Endothelial cell of umbilical vein (primary cell): ENCODE results near the gene ATG7. TPM values are rescaled to one million over a fixed set of nuclear protein-coding genes. Genes with fewer than 3 reads are reported as not detected.
A peak's percentile ranks its signal among the peaks of the same experiment; 100 is the strongest.

Source experiments
- BruUV-seq: library from RNA; stranded (reverse); fragments of 400-500 nt; replicated peaks from 2 replicates; lab custom pipeline; 2021; lab: Mats Ljungman, UMichigan
- CTCF ChIA-PET: fragments of 300-600, 350-600 bp; sonication (Branson Sonifier 250); formaldehyde crosslinking; loops from one replicate; lab custom pipeline; 2021; ENCODE audit warnings: antibody characterized with exemption, inconsistent platforms; lab: Charles Lee
- POLR2A ChIA-PET: fragments of 300-600, 350-600 bp; sonication (Branson Sonifier 250); formaldehyde crosslinking; loops from one replicate; lab custom pipeline; 2021; ENCODE audit warnings: antibody characterized with exemption, inconsistent platforms; lab: Charles Lee
- DNase-seq: peaks from one replicate; pipeline ENCODE4 v3.0.0-alpha.2; 2011; ENCODE audit warnings: low read depth, low spot score
- FAIRE-seq: peaks from 2 replicates; lab custom pipeline; 2011; peaks lifted over from hg19 to GRCh38; lab: Jason Lieb, UNC
- H2AFZ ChIP-seq: 2 replicates; pipeline ENCODE4 v1.6.0; 2012; ENCODE audit warnings: low read depth, low read length, control low read depth, inconsistent platforms
- H3K27ac ChIP-seq: 2 replicates; pipeline ENCODE4 v1.5.1; 2011; ENCODE audit warnings: low read depth, mild to moderate bottlenecking, control low read depth, low read length, moderate library complexity; ENCODE audit not compliant: insufficient read depth
- H3K27me3 ChIP-seq, 2 experiments: 2 replicates each; pipeline versions ENCODE4 v1.6.0 to v1.6.1; 2011; ENCODE audit warnings: low read length in 2 of 2, mixed read lengths in 1 of 2; ENCODE audit not compliant: control insufficient read depth in 2 of 2, insufficient read depth in 2 of 2
- H3K36me3 ChIP-seq, 2 experiments: 2 replicates in 1 of 2; 3 replicates in 1 of 2; pipeline ENCODE4 v1.5.1; 2011; ENCODE audit warnings: low read length in 2 of 2, mild to moderate bottlenecking in 1 of 2, moderate library complexity in 1 of 2; ENCODE audit not compliant: control insufficient read depth in 2 of 2, insufficient read depth in 2 of 2; ENCODE audit errors: extremely low read depth in 1 of 2
- H3K4me1 ChIP-seq: 3 replicates; pipeline ENCODE4 v1.5.1; 2011; ENCODE audit warnings: mild to moderate bottlenecking, low read length; ENCODE audit not compliant: control insufficient read depth, insufficient read depth; ENCODE audit errors: extremely low read depth
- H3K4me2 ChIP-seq: 2 replicates; pipeline ENCODE4 v1.6.1; 2011; ENCODE audit warnings: low read length, control low read depth, mixed read lengths; ENCODE audit not compliant: insufficient read depth
- H3K4me3 ChIP-seq, 3 experiments: fragments of 200-600 bp in 1 of 3; sonication (generic), shearing (Covaris generic) in 1 of 3; replicated peaks in 1 of 3; 2 replicates each; pipeline ENCODE4 v1.5.1; 2011 to 2016; ENCODE audit warnings: control low read depth in 3 of 3, low read length in 3 of 3, mild to moderate bottlenecking in 2 of 3, inconsistent platforms in 1 of 3, low read depth in 1 of 3, moderate library complexity in 1 of 3; ENCODE audit not compliant: insufficient read depth in 1 of 3
- H3K79me2 ChIP-seq: 2 replicates; pipeline ENCODE4 v1.6.0; 2012; ENCODE audit warnings: low read length, inconsistent platforms; ENCODE audit not compliant: control insufficient read depth, insufficient read depth
- H3K9ac ChIP-seq: replicated peaks from 2 replicates; pipeline ENCODE3; 2011; ENCODE audit warnings: low read length, control low read depth; ENCODE audit not compliant: insufficient read depth; ENCODE audit errors: extremely low read depth
- H3K9me1 ChIP-seq: replicated peaks from 3 replicates; pipeline ENCODE4 v1.6.0; 2011; ENCODE audit warnings: mild to moderate bottlenecking, low read length; ENCODE audit not compliant: control insufficient read depth, insufficient read depth; ENCODE audit errors: extremely low read depth
- H3K9me3 ChIP-seq: replicated peaks from 2 replicates; pipeline ENCODE4 v1.5.1; 2012; ENCODE audit warnings: low read length, inconsistent platforms; ENCODE audit not compliant: control insufficient read depth, insufficient read depth
- H4K20me1 ChIP-seq: replicated peaks from 2 replicates; pipeline ENCODE3; 2011; ENCODE audit warnings: mild to moderate bottlenecking, low read length; ENCODE audit not compliant: control insufficient read depth, insufficient read depth; ENCODE audit errors: extremely low read depth
- CTCF ChIP-seq, 2 donors: IDR thresholded peaks; 1 replicate in 1 of 2; 2 replicates in 1 of 2; pipeline ENCODE4 v1.5.1; 2011; ENCODE audit warnings: low read length in 2 of 2, mild to moderate bottlenecking in 2 of 2, moderate library complexity in 2 of 2, control low read depth in 1 of 2, inconsistent platforms in 1 of 2, low read depth in 1 of 2; ENCODE audit not compliant: insufficient read depth in 1 of 2; ENCODE audit errors: extremely low read depth in 1 of 2
- EZH2 ChIP-seq: IDR thresholded peaks from 2 replicates; pipeline ENCODE4 v1.6.1; 2012; ENCODE audit warnings: borderline replicate concordance, low read depth, mild to moderate bottlenecking, moderate library complexity, low read length, inconsistent platforms; ENCODE audit not compliant: severe bottlenecking
- FOS ChIP-seq: IDR thresholded peaks from 2 replicates; pipeline ENCODE4 v1.6.1; 2011; ENCODE audit warnings: mild to moderate bottlenecking, low read length, moderate library complexity, borderline replicate concordance; ENCODE audit not compliant: insufficient read depth
- GATA2 ChIP-seq: IDR thresholded peaks from 2 replicates; pipeline ENCODE4 v1.7.0; 2011; ENCODE audit warnings: low read depth, mild to moderate bottlenecking, moderate library complexity, mixed read lengths, low read length; ENCODE audit not compliant: insufficient read length, insufficient read depth
- JUN ChIP-seq: IDR thresholded peaks from 2 replicates; pipeline ENCODE4 v1.6.1; 2011; ENCODE audit warnings: borderline replicate concordance, low read depth; ENCODE audit not compliant: insufficient read length, insufficient read depth
- MAX ChIP-seq: IDR thresholded peaks from 2 replicates; pipeline ENCODE4 v1.6.1; 2011; ENCODE audit not compliant: insufficient read depth, insufficient read length
- MYC ChIP-seq: IDR thresholded peaks from one replicate; pipeline ENCODE4 v1.6.1; 2011; ENCODE audit warnings: mild to moderate bottlenecking, low read depth, low read length
- POLR2A ChIP-seq: IDR thresholded peaks from 2 replicates; pipeline ENCODE4 v1.6.1; 2012; ENCODE audit warnings: low read depth, mild to moderate bottlenecking, control low read depth, low read length
- POLR2AphosphoS5 ChIP-seq: IDR thresholded peaks from 2 replicates; pipeline ENCODE4 v1.6.1; 2012; ENCODE audit warnings: low read depth, mild to moderate bottlenecking, control low read depth, low read length, moderate library complexity; ENCODE audit not compliant: insufficient read depth
- dilution Hi-C: fragments of 300-500 bp; cut with MboI; formaldehyde crosslinking; loops from one replicate; pipeline ENCODE4 v1.15.0; 2019; ENCODE audit warnings: low sequenced_read_pairs; ENCODE audit not compliant: extremely low pct_ligation_motif_present
- intact Hi-C: fragments of 100-400 bp; cut with micrococcal nuclease; formaldehyde crosslinking; loops from one replicate; pipeline ENCODE4 v1.10.0; 2022
- polyA plus RNA-seq, 4 experiments: library from polyadenylated mRNA; depleted of rRNA in 3 of 4; stranded (reverse) in 3 of 4; unstranded in 1 of 4; fragments of >200 nt; gene quantifications; 2 replicates each; pipeline versions ENCODE4 v1.2.1 to v1.2.3, GENCODE V29; 2011 to 2012; ENCODE audit warnings: missing spikeins in 1 of 4
- total RNA-seq: library from RNA; stranded (reverse); gene quantifications from 2 replicates; pipeline ENCODE4 v1.2.3, GENCODE V29; 2021

Gene ATG7
- total and polyA plus RNA-seq, 2 donors (not counting 3 experiments of a cell fraction or from before 2014, with no cell fraction given), result 30.8 to 48.3 TPM

- Histone ChIP-seq H3K9me3 (no peaks in the 10 kb centered on the region), H3K79me2 (no peaks in the 10 kb centered on the region), H3K36me3 (no peaks in the 10 kb centered on the region), H4K20me1 (no peaks in the 10 kb centered on the region), H3K9me1 (no peaks in the 10 kb centered on the region), H2AFZ (no peak overlapping the region), H3K27ac (no peak overlapping the region), H3K4me3 (no peak overlapping the region), H3K4me1 (peaks cover 32% of the 10 kb centered on the region), H3K27me3 (no peaks in the 10 kb centered on the region), H3K4me2 (no peak overlapping the region), H3K9ac (no peak overlapping the region)
- DNase-seq (peak; percentile 17), FAIRE-seq (peak; percentile 38)
- intact Hi-C loops (no loop called here), dilution Hi-C loops (no loop called here)
- no TSS peak for BruUV-seq
- TF ChIP-seq EZH2 (no peak), FOS (no peak), MYC (no peak), POLR2A (no peak), POLR2AphosphoS5 (no peak), GATA2 (no peak), CTCF (IDR thresholded peaks at IDR 0.05; ENCODE audit: extremely low read depth in 1 of 2, insufficient read depth in 1 of 2, low read depth in 1 of 2, low read length in 2 of 2) (no peak), MAX (no peak), JUN (no peak)
- ChIA-PET POLR2A (interaction anchor here (0.6 kb wide), 1 partner anchor 88 kb away, joined by 3 read pairs; no protein-coding TSS in a partner anchor), CTCF (interaction anchor here (0.8 to 4.5 kb wide), 4 partner anchors 10 to 32 kb away, joined by 3 to 21 read pairs (median 4); no protein-coding TSS in a partner anchor)
These were observed 118.4 kb downstream of the ATG7 start for GRCh38 chr3:11390411-11391131.
